HG02571 (cell line): ENCODE results near the gene SLX1B.
A peak's percentile ranks its signal among the peaks of the same experiment; 100 is the strongest.
"Not testable (repeated sequence)": the region's sequence is repeated elsewhere in the genome, so short reads cannot be mapped to it uniquely, and the experiment has no call there.

Source experiments
- ATAC-seq: cut with Tn5 transposase; IDR thresholded peaks from one replicate; pipeline ENCODE4 v1.9.1; 2021; ENCODE audit warnings: mild to moderate bottlenecking, moderate library complexity; ENCODE audit not compliant: unreplicated experiment

SLX1B gene

GRCh38 chr16:29454269-29454668 is at the start of gene SLX1B, which contains the start of gene BOLA2:
TSS of gene SLX1B (plus strand) at chr16:29454533.
TSS of gene BOLA2 (minus strand) at chr16:29454351. CDS start at chr16:29454253, 98 bp downstream.
- peak; percentile 85 for ATAC-seq

- ATAC-seq = not testable (repeated sequence)
Measured at GRCh38 chr16:29405249-29405648, 49.1 kb upstream of the SLX1B start.

- not testable (repeated sequence) for ATAC-seq
Measured at GRCh38 chr16:29423587-29423986, 30.7 kb upstream of the SLX1B start.

- not testable (repeated sequence) for ATAC-seq
Measured at GRCh38 chr16:29425390-29425789, 28.9 kb upstream of the SLX1B start.

- ATAC-seq = peak; percentile 1
Measured at GRCh38 chr16:29453754-29454153, 579 bp upstream of the SLX1B start.

GRCh38 chr16:29454828-29455227 is 495 bp downstream of the SLX1B start:
- peak; percentile 61 for ATAC-seq

GRCh38 chr16:29457660-29458059 is 3.3 kb downstream of the SLX1B start:
- not testable (repeated sequence) for ATAC-seq

GRCh38 chr16:29459706-29460646 is 5.6 kb downstream of the SLX1B start, which contains the start of gene SULT1A4:
TSS of gene SULT1A4 (plus strand) at chr16:29459913. CDS start at chr16:29461386, 1,473 bp downstream.
- not testable (repeated sequence) for ATAC-seq

- not testable (repeated sequence) for ATAC-seq
Measured at GRCh38 chr16:29460647-29461030, 6.3 kb downstream of the SLX1B start.

GRCh38 chr16:29465985-29466824 is 11.9 kb downstream of the SLX1B start:
- ATAC-seq = not testable (repeated sequence)

- ATAC-seq = not testable (repeated sequence)
Measured at GRCh38 chr16:29466904-29467303, 12.6 kb downstream of the SLX1B start.

GRCh38 chr16:29467654-29468366 is 13.5 kb downstream of the SLX1B start:
- ATAC-seq = not testable (repeated sequence)

GRCh38 chr16:29469660-29470059 is 15.3 kb downstream of the SLX1B start:
- ATAC-seq = not testable (repeated sequence)

- not testable (repeated sequence) for ATAC-seq
Measured at GRCh38 chr16:29472065-29472464, 17.7 kb downstream of the SLX1B start.

- not testable (repeated sequence) for ATAC-seq
Measured at GRCh38 chr16:29482276-29482675, 27.9 kb downstream of the SLX1B start.

- not testable (repeated sequence) for ATAC-seq
Measured at GRCh38 chr16:29506308-29506707, 52.0 kb downstream of the SLX1B start, which contains the start of gene NPIPB12. TSS of gene NPIPB12 (minus strand) at chr16:29506408.
